ENCODE results near the gene FARP1.

GRCh38 chr13:98233127-98233526 lies 90.2 kb downstream of the FARP1 start:
- no peak for TF ChIP-seq POLR2A (IDR thresholded peaks at IDR 0.05)
- TF ChIP-seq CTCF (IDR thresholded peaks at IDR 0.05), result no peak
